GM12878 (cell line): ENCODE data around the gene B3GALT4. TPM values are rescaled to one million over a fixed set of nuclear protein-coding genes. Genes with fewer than 3 reads are reported as not detected.

ENCODE experiments used
- CBFB ChIP-seq: IDR thresholded peaks from 2 replicates; pipeline ENCODE4 v1.6.1; 2016; ENCODE audit warnings: antibody characterized with exemption, low read depth
- EED ChIP-seq: sonication (generic); IDR thresholded peaks from 2 replicates; pipeline ENCODE4 v1.6.1; 2016; ENCODE audit warnings: antibody characterized with exemption, low read depth
- IRF4 ChIP-seq: IDR thresholded peaks from 2 replicates; pipeline ENCODE4 v1.6.1; 2011; ENCODE audit warnings: low read depth, low read length
- KAT2A ChIP-seq: conservative IDR thresholded peaks from 2 replicates; pipeline ENCODE4 v1.6.1; 2011; ENCODE audit warnings: low read depth, low read length; ENCODE audit not compliant: control insufficient read depth
- MEF2A ChIP-seq: IDR thresholded peaks from 2 replicates; pipeline ENCODE4 v1.6.1; 2011; ENCODE audit warnings: low read depth, mild to moderate bottlenecking, low read length, moderate library complexity; ENCODE audit not compliant: insufficient read depth
- MYB ChIP-seq: fragments of 150-350 bp; IDR thresholded peaks from 2 replicates; pipeline ENCODE4 v1.6.1; 2014; ENCODE audit warnings: mild to moderate bottlenecking, low read depth, low read length, borderline replicate concordance
- POLR2AphosphoS2 ChIP-seq: IDR thresholded peaks from 2 replicates; pipeline ENCODE4 v1.6.1; 2011; ENCODE audit warnings: low read depth, mild to moderate bottlenecking, low read length, improper control_type of control experiment, moderate library complexity
- RAD21 ChIP-seq: IDR thresholded peaks from 2 replicates; pipeline ENCODE4 v1.6.1; 2011; ENCODE audit warnings: mild to moderate bottlenecking, low read depth, low read length, moderate library complexity; ENCODE audit not compliant: insufficient read depth
- SMARCA5 ChIP-seq: fragments of 450-650 bp; IDR thresholded peaks from 2 replicates; pipeline ENCODE4 v1.6.1; 2017; ENCODE audit warnings: mild to moderate bottlenecking
- SUZ12 ChIP-seq: fragments of 200-600 bp; sonication (generic); IDR thresholded peaks from one replicate; pipeline ENCODE4 v1.6.1; 2018; ENCODE audit warnings: antibody characterized with exemption, mild to moderate bottlenecking; ENCODE audit not compliant: unreplicated experiment
- polyA plus RNA-seq, 11 experiments: library from polyadenylated mRNA; depleted of rRNA in 4 of 11; unstranded in 6 of 11; stranded (reverse) in 5 of 11; fragments of >200 nt; fragmentation: Nextera tagmentation in 4 of 11; fragmentation: Illumina TruSeq in 1 of 11; extraction: Ambion mirVana in 4 of 11; extraction: Trizol in 1 of 11; gene quantifications; 1 replicate in 1 of 11; 2 replicates in 10 of 11; pipeline versions ENCODE4 v1.2.1 to v1.2.3, GENCODE V29; 2011 to 2016; ENCODE audit warnings: inconsistent platforms in 2 of 11, missing spikeins in 2 of 11, low read depth in 1 of 11
- total RNA-seq, 4 experiments: library from RNA; depleted of rRNA in 3 of 4; stranded (reverse); fragments of >200 nt in 3 of 4; fragmentation: Illumina TruSeq in 1 of 4; extraction: Trizol in 1 of 4; gene quantifications; 2 replicates each; pipeline versions ENCODE4 v1.2.1 to v1.2.3, GENCODE V29; 2013 to 2021
- TF ChIP-seq, protein P1 (sequence below): fragments of 450-650 bp; IDR thresholded peaks from 2 replicates; pipeline ENCODE4 v1.6.1; 2017; ENCODE audit warnings: antibody characterized with exemption, mild to moderate bottlenecking, moderate library complexity
- TF ChIP-seq, protein P2 (sequence below): IDR thresholded peaks from 2 replicates; pipeline ENCODE4 v1.6.1; 2011; ENCODE audit warnings: mild to moderate bottlenecking, low read depth, low read length, moderate library complexity; ENCODE audit not compliant: insufficient replicate concordance
- TF ChIP-seq, protein P3 (sequence below): fragments of 450-650 bp; IDR thresholded peaks from 2 replicates; pipeline ENCODE4 v1.6.1; 2016; ENCODE audit warnings: mild to moderate bottlenecking, moderate library complexity, borderline replicate concordance
- TF ChIP-seq, protein P4 (sequence below): fragments of 450-650 bp; IDR thresholded peaks from 2 replicates; pipeline ENCODE4 v1.6.1; 2018; ENCODE audit warnings: mild to moderate bottlenecking, low read depth, moderate library complexity; ENCODE audit not compliant: partially characterized antibody

Gene B3GALT4
- total and polyA plus RNA-seq, 10 of the 15 experiments (the other 5 are each of a cell fraction or from before 2014, with no cell fraction given) = 0.27 to 8.2 (median 2.6) TPM

DNA sequence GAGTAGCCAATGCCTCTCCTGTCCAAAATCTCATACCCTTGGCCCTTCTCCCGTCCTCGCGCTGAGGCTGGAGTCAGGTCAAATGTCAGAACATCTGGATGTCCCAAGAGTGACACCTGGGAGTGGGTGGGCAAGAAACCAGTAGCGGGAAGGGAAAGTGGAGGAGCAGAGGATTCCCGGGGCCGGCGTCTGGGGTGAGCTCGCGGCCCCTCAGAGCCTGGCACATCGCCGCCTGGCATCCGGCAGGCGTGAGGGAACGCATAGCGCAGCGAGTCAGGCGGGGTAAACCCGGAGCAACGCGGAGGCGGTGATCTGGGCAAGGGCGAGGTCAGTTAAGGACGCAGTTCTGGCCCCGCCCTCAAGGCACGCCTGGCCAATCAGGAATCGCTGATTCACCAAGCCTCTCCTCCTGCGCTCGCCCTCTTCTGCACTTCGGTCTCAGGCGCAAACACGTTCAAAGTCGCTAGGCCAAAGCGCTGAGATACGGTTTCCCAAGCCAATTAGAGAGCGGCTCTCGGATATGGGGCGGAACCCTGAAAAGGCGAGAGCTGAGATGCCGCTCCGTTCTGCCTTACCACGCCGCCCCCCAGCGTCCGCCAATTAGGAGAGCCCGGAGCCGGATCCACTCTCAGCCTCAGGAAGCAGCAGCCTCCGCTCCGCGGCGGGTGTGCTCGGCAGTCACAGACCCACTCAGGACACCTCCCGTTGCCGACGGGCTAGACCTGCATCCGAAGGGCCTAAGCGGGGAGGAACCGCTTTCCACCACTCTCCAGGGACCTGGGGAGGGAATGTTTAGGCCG is 27.8 kb upstream of the B3GALT4 start (continued):
- no peak; the same call in 1 of the 2 replicates for TF ChIP-seq SMARCA5
- TF ChIP-seq, protein P1, sequence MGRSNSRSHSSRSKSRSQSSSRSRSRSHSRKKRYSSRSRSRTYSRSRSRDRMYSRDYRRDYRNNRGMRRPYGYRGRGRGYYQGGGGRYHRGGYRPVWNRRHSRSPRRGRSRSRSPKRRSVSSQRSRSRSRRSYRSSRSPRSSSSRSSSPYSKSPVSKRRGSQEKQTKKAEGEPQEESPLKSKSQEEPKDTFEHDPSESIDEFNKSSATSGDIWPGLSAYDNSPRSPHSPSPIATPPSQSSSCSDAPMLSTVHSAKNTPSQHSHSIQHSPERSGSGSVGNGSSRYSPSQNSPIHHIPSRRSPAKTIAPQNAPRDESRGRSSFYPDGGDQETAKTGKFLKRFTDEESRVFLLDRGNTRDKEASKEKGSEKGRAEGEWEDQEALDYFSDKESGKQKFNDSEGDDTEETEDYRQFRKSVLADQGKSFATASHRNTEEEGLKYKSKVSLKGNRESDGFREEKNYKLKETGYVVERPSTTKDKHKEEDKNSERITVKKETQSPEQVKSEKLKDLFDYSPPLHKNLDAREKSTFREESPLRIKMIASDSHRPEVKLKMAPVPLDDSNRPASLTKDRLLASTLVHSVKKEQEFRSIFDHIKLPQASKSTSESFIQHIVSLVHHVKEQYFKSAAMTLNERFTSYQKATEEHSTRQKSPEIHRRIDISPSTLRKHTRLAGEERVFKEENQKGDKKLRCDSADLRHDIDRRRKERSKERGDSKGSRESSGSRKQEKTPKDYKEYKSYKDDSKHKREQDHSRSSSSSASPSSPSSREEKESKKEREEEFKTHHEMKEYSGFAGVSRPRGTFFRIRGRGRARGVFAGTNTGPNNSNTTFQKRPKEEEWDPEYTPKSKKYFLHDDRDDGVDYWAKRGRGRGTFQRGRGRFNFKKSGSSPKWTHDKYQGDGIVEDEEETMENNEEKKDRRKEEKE = no peak
- TF ChIP-seq SUZ12 = no peak
- TF ChIP-seq MYB = no peak
- TF ChIP-seq KAT2A = no peak
- TF ChIP-seq, protein P2, sequence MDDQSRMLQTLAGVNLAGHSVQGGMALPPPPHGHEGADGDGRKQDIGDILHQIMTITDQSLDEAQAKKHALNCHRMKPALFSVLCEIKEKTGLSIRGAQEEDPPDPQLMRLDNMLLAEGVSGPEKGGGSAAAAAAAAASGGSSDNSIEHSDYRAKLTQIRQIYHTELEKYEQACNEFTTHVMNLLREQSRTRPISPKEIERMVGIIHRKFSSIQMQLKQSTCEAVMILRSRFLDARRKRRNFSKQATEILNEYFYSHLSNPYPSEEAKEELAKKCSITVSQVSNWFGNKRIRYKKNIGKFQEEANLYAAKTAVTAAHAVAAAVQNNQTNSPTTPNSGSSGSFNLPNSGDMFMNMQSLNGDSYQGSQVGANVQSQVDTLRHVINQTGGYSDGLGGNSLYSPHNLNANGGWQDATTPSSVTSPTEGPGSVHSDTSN = peak; percentile 90
- TF ChIP-seq CBFB = no peak
- peak; percentile 90 for TF ChIP-seq POLR2AphosphoS2
- TF ChIP-seq EED = no peak
- no peak for TF ChIP-seq IRF4
- TF ChIP-seq RAD21 = no peak
- TF ChIP-seq, protein P3, sequence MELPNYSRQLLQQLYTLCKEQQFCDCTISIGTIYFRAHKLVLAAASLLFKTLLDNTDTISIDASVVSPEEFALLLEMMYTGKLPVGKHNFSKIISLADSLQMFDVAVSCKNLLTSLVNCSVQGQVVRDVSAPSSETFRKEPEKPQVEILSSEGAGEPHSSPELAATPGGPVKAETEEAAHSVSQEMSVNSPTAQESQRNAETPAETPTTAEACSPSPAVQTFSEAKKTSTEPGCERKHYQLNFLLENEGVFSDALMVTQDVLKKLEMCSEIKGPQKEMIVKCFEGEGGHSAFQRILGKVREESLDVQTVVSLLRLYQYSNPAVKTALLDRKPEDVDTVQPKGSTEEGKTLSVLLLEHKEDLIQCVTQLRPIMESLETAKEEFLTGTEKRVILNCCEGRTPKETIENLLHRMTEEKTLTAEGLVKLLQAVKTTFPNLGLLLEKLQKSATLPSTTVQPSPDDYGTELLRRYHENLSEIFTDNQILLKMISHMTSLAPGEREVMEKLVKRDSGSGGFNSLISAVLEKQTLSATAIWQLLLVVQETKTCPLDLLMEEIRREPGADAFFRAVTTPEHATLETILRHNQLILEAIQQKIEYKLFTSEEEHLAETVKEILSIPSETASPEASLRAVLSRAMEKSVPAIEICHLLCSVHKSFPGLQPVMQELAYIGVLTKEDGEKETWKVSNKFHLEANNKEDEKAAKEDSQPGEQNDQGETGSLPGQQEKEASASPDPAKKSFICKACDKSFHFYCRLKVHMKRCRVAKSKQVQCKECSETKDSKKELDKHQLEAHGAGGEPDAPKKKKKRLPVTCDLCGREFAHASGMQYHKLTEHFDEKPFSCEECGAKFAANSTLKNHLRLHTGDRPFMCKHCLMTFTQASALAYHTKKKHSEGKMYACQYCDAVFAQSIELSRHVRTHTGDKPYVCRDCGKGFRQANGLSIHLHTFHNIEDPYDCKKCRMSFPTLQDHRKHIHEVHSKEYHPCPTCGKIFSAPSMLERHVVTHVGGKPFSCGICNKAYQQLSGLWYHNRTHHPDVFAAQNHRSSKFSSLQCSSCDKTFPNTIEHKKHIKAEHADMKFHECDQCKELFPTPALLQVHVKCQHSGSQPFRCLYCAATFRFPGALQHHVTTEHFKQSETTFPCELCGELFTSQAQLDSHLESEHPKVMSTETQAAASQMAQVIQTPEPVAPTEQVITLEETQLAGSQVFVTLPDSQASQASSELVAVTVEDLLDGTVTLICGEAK = peak; percentile 65; the same call in 1 of the 2 replicates
- no peak for TF ChIP-seq MEF2A
- TF ChIP-seq, protein P4, sequence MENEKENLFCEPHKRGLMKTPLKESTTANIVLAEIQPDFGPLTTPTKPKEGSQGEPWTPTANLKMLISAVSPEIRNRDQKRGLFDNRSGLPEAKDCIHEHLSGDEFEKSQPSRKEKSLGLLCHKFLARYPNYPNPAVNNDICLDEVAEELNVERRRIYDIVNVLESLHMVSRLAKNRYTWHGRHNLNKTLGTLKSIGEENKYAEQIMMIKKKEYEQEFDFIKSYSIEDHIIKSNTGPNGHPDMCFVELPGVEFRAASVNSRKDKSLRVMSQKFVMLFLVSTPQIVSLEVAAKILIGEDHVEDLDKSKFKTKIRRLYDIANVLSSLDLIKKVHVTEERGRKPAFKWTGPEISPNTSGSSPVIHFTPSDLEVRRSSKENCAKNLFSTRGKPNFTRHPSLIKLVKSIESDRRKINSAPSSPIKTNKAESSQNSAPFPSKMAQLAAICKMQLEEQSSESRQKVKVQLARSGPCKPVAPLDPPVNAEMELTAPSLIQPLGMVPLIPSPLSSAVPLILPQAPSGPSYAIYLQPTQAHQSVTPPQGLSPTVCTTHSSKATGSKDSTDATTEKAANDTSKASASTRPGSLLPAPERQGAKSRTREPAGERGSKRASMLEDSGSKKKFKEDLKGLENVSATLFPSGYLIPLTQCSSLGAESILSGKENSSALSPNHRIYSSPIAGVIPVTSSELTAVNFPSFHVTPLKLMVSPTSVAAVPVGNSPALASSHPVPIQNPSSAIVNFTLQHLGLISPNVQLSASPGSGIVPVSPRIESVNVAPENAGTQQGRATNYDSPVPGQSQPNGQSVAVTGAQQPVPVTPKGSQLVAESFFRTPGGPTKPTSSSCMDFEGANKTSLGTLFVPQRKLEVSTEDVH = no peak
